OCI-LY1 (cell line): Measurements from ENCODE around the gene PTPRD.

Experiments
- H2AFZ ChIP-seq: fragments of 200-600 bp; sonication (generic), shearing (Covaris generic); 2 replicates; pipeline ENCODE4 v1.6.0; 2014; ENCODE audit warnings: antibody characterized with exemption, mild to moderate bottlenecking, low read length
- H3F3A ChIP-seq: fragments of 200-600 bp; sonication (generic), shearing (Covaris generic); 2 replicates; pipeline ENCODE4 v1.6.0; 2014; ENCODE audit warnings: mild to moderate bottlenecking, antibody characterized with exemption, low read length, moderate library complexity; ENCODE audit not compliant: insufficient read depth
- H3K27ac ChIP-seq: fragments of 200-600 bp; sonication (generic); 2 replicates; pipeline ENCODE4 v1.5.1; 2014; ENCODE audit warnings: low read length, mixed run types, mild to moderate bottlenecking, low read depth; ENCODE audit not compliant: poor library complexity, severe bottlenecking
- H3K27me3 ChIP-seq: fragments of 200-600 bp; sonication (generic); 2 replicates; pipeline ENCODE4 v1.6.0; 2014; ENCODE audit warnings: antibody characterized with exemption, mild to moderate bottlenecking, low read length, moderate library complexity; ENCODE audit not compliant: insufficient read depth
- H3K36me3 ChIP-seq: fragments of 200-600 bp; sonication (generic); 2 replicates; pipeline ENCODE4 v1.6.1; 2014; ENCODE audit warnings: mild to moderate bottlenecking, antibody characterized with exemption, low read length, moderate library complexity, mixed read lengths; ENCODE audit not compliant: insufficient read depth
- H3K4me1 ChIP-seq: fragments of 200-600 bp; sonication (generic); 2 replicates; pipeline ENCODE4 v1.5.1; 2014; ENCODE audit warnings: mild to moderate bottlenecking, low read length, moderate library complexity; ENCODE audit not compliant: insufficient read depth, severe bottlenecking
- H3K4me2 ChIP-seq: fragments of 200-600 bp; sonication (generic), shearing (Covaris generic); 2 replicates; pipeline ENCODE4 v1.6.1; 2014; ENCODE audit warnings: low read length
- H3K4me3 ChIP-seq: fragments of 200-600 bp; sonication (generic); 2 replicates; pipeline ENCODE4 v1.5.1; 2014; ENCODE audit warnings: low read length, low read depth, mild to moderate bottlenecking, mixed read lengths; ENCODE audit not compliant: poor library complexity, severe bottlenecking
- H3K79me2 ChIP-seq: fragments of 200-600 bp; shearing (Covaris generic); 2 replicates; pipeline ENCODE4 v1.6.1; 2016; ENCODE audit warnings: mixed run types, low read length, mixed read lengths; ENCODE audit not compliant: insufficient read depth
- H3K9ac ChIP-seq: fragments of 200-600 bp; sonication (generic), shearing (Covaris generic); 2 replicates; pipeline ENCODE4 v1.6.1; 2014; ENCODE audit warnings: mild to moderate bottlenecking, low read length, mixed read lengths
- H3K9me2 ChIP-seq: fragments of 200-600 bp; sonication (generic), shearing (Covaris generic); 2 replicates; pipeline ENCODE4 v1.6.1; 2014; ENCODE audit warnings: low read depth, mild to moderate bottlenecking, low read length, mixed read lengths
- H3K9me3 ChIP-seq: fragments of 200-600 bp; shearing (Covaris generic); 2 replicates; pipeline ENCODE4 v1.6.1; 2014; ENCODE audit warnings: low read length, mixed read lengths
- H4K20me1 ChIP-seq: fragments of 200-600 bp; sonication (generic), shearing (Covaris generic); 2 replicates; pipeline ENCODE4 v1.6.0; 2016; ENCODE audit warnings: mild to moderate bottlenecking, low read length; ENCODE audit not compliant: insufficient read depth
- CTCF ChIP-seq: fragments of 200-600 bp; sonication (generic), shearing (Covaris generic); IDR thresholded peaks from 2 replicates; pipeline ENCODE4 v1.5.1; 2017; ENCODE audit warnings: mild to moderate bottlenecking, antibody characterized with exemption, low read length, moderate library complexity, mixed read lengths
- EZH2 ChIP-seq: fragments of 200-600 bp; sonication (generic), shearing (Covaris generic); IDR thresholded peaks from 2 replicates; pipeline ENCODE4 v1.8.0; 2017; ENCODE audit warnings: borderline replicate concordance, mixed run types, mild to moderate bottlenecking, antibody characterized with exemption, low read length, moderate library complexity, mixed read lengths

PTPRD gene

GRCh38 chr9:8733131-8733954 lies 1879.5 kb downstream of the PTPRD start:
- Histone ChIP-seq H3K9me2 (no peaks in the 10 kb centered on the region), H3K27ac (no peak overlapping the region), H2AFZ (no peak overlapping the region), H3K79me2 (no peaks in the 10 kb centered on the region), H4K20me1 (no peaks in the 10 kb centered on the region), H3K9ac (no peak overlapping the region), H3F3A (no peaks in the 10 kb centered on the region), H3K9me3 (no peaks in the 10 kb centered on the region), H3K4me3 (no peak overlapping the region), H3K4me1 (no peaks in the 10 kb centered on the region), H3K27me3 (no peaks in the 10 kb centered on the region), H3K36me3 (no peaks in the 10 kb centered on the region), H3K4me2 (no peak overlapping the region)
- TF ChIP-seq CTCF: no peak
- no peak for TF ChIP-seq EZH2

DNA sequence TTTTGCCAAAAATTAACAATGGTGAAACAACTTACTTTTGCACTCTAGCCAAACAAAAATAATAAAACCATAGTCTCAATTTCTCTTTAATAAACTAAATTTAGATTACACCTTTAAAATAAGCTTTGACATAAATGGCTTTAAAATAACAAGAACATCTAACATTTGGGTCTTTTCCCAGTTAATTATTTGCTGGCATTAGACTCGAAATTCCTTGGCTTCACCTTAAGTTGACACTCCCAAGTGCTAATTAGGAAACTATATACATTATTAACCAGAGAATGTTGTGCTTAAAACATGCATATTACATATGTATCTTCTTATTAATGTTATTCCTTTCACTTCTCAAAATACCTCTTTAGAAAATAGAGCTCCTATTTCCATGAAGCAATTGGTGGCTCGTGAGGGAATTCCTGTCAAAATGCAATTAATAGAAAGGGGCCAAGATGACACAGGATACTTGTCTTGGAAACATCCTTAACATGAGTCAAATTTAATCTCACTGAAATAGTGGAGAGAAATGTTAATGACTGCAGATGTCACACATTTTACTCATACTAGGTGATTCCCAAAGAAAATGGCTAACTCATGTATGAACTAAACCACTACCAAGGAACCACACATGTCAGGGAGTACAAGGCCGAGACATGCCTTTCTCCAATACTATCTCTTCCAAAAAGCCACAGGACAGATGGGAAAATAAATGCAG lies 1880.3 kb downstream of the PTPRD start:
- Histone ChIP-seq H3K9me2 (no peaks in the 10 kb centered on the region), H3K4me2 (no peak overlapping the region), H3K9me3 (no peaks in the 10 kb centered on the region), H3K27ac (no peak overlapping the region), H3F3A (no peaks in the 10 kb centered on the region), H3K4me1 (no peaks in the 10 kb centered on the region), H3K4me3 (no peak overlapping the region), H3K36me3 (no peaks in the 10 kb centered on the region), H2AFZ (no peak overlapping the region), H3K27me3 (no peaks in the 10 kb centered on the region), H3K79me2 (no peaks in the 10 kb centered on the region), H4K20me1 (no peaks in the 10 kb centered on the region), H3K9ac (no peak overlapping the region)
- no peak for TF ChIP-seq EZH2
- TF ChIP-seq CTCF: no peak

DNA sequence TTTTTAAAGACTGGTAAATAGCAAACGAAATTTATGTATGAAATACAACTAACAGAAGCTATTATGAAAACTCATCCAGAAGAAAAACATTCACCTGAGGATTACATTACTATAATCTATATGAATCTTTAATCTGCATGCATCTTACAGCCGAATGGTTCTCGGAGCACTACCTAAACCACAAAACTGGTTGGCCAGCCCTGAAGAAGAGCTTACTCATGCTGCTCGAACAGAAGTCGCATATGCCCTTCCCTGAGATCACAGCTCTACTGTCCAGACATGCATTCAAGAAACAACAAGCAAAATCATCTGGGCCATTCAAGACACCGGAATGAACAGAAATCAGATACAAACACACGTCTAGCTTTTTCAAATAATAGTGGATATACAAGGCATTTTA lies 1882.2 kb downstream of the PTPRD start:
- H3K36me3 ChIP-seq: no peaks in the 10 kb centered on the region
- no peak overlapping the region for H3K4me2 ChIP-seq
- H3K79me2 ChIP-seq: no peaks in the 10 kb centered on the region
- H3K27me3 ChIP-seq: no peaks in the 10 kb centered on the region
- H3F3A ChIP-seq: no peaks in the 10 kb centered on the region
- no peak overlapping the region for H3K4me3 ChIP-seq
- no peaks in the 10 kb centered on the region for H3K9me3 ChIP-seq
- H3K9me2 ChIP-seq: no peaks in the 10 kb centered on the region
- H3K4me1 ChIP-seq: no peaks in the 10 kb centered on the region
- no peak overlapping the region for H3K27ac ChIP-seq
- no peak overlapping the region for H2AFZ ChIP-seq
- H3K9ac ChIP-seq: no peak overlapping the region
- TF ChIP-seq CTCF: no peak
- no peak for TF ChIP-seq EZH2
- no peaks in the 10 kb centered on the region for H4K20me1 ChIP-seq
